Activated CD4-positive, alpha-beta T cell treated with anti-CD3 and anti-CD28 coated beads for 1 hour (primary cell): ENCODE data around the gene ANKFN1.
"Not testable (repeated sequence)": the region's sequence is repeated elsewhere in the genome, so short reads cannot be mapped to it uniquely, and the experiment has no call there.

ENCODE experiments used
- DNase-seq: peaks from one replicate; pipeline ENCODE4 v3.0.0-alpha.2; 2020

Gene ANKFN1

GRCh38 chr17:56350592-56350991 lies 197.3 kb downstream of the ANKFN1 start:
- no peak for DNase-seq

GRCh38 chr17:56351675-56352074 lies 198.4 kb downstream of the ANKFN1 start:
- DNase-seq, result no peak

GRCh38 chr17:56358651-56359050 lies 205.4 kb downstream of the ANKFN1 start:
- no peak for DNase-seq

- DNase-seq, result no peak
Observed at GRCh38 chr17:56359518-56359917, 206.2 kb downstream of the ANKFN1 start.

- DNase-seq, result no peak
Observed at GRCh38 chr17:56367366-56367765, 214.1 kb downstream of the ANKFN1 start.

GRCh38 chr17:56373981-56374833 lies 220.9 kb downstream of the ANKFN1 start:
- DNase-seq, result no peak

GRCh38 chr17:56389356-56389755 lies 236.1 kb downstream of the ANKFN1 start:
- DNase-seq, result no peak

- DNase-seq, result no peak
Observed at GRCh38 chr17:56392321-56392720, 239.0 kb downstream of the ANKFN1 start.

- DNase-seq, result no peak
Observed at GRCh38 chr17:56393156-56393555, 239.9 kb downstream of the ANKFN1 start.

- DNase-seq, result no peak
Observed at GRCh38 chr17:56395787-56396186, 242.5 kb downstream of the ANKFN1 start.

GRCh38 chr17:56407086-56407485 lies 253.8 kb downstream of the ANKFN1 start:
- no peak for DNase-seq

- not testable (repeated sequence) for DNase-seq
Observed at GRCh38 chr17:56412356-56412755, 259.1 kb downstream of the ANKFN1 start.

- no peak for DNase-seq
Observed at GRCh38 chr17:56416682-56417351, 263.5 kb downstream of the ANKFN1 start.

- DNase-seq, result no peak
Observed at GRCh38 chr17:56424005-56424404, 270.7 kb downstream of the ANKFN1 start.

- DNase-seq, result no peak
Observed at GRCh38 chr17:56424543-56425044, 271.3 kb downstream of the ANKFN1 start.

GRCh38 chr17:56425483-56425882 lies 272.2 kb downstream of the ANKFN1 start:
- no peak for DNase-seq

GRCh38 chr17:56426901-56427300 lies 273.6 kb downstream of the ANKFN1 start:
- DNase-seq, result no peak

GRCh38 chr17:56431736-56432135 lies 278.5 kb downstream of the ANKFN1 start:
- DNase-seq, result no peak

- DNase-seq, result no peak
Observed at GRCh38 chr17:56432443-56432842, 279.2 kb downstream of the ANKFN1 start.

- DNase-seq, result no peak
Observed at GRCh38 chr17:56434610-56435009, 281.3 kb downstream of the ANKFN1 start.

- DNase-seq, result no peak
Observed at GRCh38 chr17:56436142-56436541, 282.9 kb downstream of the ANKFN1 start.

- no peak for DNase-seq
Observed at GRCh38 chr17:56440419-56440818, 287.1 kb downstream of the ANKFN1 start.

- no peak for DNase-seq
Observed at GRCh38 chr17:56441308-56441707, 288.0 kb downstream of the ANKFN1 start.
